Endothelial cell of coronary artery (primary cell): ENCODE results near the gene OR1I1. TPM values are rescaled to one million over a fixed set of nuclear protein-coding genes. Genes with fewer than 3 reads are reported as not detected.

Experiments
- total RNA-seq: library from RNA; depleted of rRNA; stranded (reverse); fragments of >200 nt; gene quantifications from 2 replicates; pipeline ENCODE4 v1.2.3, GENCODE V29; 2014

Gene OR1I1, protein sequence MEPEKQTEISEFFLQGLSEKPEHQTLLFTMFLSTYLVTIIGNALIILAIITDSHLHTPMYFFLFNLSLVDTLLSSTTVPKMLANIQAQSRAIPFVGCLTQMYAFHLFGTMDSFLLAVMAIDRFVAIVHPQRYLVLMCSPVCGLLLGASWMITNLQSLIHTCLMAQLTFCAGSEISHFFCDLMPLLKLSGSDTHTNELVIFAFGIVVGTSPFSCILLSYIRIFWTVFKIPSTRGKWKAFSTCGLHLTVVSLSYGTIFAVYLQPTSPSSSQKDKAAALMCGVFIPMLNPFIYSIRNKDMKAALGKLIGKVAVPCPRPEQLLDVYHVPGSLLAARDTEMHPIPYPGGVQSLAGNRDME
- not detected in 2 replicates for total RNA-seq

DNA sequence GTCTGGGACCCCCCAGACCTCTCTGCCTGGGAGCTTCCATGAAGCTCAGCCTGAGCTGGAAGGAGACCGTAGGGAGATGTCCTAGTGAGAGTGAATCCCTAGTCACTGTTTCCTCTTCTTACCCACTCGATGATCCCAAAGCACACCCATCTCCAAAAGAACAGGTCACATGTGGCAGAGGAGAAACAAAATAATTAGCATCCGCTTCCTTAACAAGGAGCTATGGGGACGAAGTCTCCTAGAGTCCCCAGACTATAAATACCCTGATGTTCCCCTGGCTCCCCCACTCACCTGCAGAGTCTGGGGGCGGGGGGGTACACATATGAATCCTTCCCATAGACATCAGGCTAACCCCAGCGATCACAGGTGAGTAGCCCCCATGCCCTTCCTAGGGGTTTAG, at the start of gene OR1I1:
OR1I1 (plus strand) TSS at position 301 of the 400 bp plus-strand sequence. CDS start 4,855 bp downstream, outside the sequence.

DNA sequence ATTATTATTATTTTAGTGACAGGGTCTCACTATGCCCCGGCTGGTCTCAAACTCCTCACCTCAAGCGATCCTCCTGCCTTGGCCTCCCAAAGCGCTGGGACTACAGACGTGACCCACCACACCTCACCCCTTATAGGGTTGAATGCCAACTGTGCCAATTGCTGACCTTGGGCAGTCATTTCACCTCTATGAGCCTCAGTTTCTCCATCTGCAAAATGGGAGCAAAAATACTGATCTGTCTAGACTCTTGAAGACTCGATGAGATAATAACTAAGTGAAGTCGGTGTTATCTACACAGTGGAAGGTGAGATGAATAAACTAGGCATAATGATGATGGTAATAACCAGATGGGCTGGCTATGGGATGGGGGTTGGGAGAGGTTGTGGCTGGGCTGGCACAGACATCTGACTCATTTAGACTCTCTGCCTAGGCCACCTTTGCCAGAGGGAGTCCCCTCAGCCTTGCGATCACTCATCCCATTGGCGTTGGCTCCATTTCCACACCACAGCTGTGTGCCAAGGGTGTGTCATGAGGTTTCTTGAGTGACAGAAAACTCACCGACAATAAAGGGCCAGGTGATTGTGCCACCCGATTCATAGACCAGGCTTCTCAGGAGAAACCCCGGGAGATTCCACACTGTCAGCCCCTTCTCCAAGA, 33.0 kb upstream of the OR1I1 start, which contains the start of gene CASP14:
CASP14 (plus strand) TSS at position 596 of the 657 bp plus-strand sequence. CDS start 2,772 bp downstream, outside the sequence.

DNA sequence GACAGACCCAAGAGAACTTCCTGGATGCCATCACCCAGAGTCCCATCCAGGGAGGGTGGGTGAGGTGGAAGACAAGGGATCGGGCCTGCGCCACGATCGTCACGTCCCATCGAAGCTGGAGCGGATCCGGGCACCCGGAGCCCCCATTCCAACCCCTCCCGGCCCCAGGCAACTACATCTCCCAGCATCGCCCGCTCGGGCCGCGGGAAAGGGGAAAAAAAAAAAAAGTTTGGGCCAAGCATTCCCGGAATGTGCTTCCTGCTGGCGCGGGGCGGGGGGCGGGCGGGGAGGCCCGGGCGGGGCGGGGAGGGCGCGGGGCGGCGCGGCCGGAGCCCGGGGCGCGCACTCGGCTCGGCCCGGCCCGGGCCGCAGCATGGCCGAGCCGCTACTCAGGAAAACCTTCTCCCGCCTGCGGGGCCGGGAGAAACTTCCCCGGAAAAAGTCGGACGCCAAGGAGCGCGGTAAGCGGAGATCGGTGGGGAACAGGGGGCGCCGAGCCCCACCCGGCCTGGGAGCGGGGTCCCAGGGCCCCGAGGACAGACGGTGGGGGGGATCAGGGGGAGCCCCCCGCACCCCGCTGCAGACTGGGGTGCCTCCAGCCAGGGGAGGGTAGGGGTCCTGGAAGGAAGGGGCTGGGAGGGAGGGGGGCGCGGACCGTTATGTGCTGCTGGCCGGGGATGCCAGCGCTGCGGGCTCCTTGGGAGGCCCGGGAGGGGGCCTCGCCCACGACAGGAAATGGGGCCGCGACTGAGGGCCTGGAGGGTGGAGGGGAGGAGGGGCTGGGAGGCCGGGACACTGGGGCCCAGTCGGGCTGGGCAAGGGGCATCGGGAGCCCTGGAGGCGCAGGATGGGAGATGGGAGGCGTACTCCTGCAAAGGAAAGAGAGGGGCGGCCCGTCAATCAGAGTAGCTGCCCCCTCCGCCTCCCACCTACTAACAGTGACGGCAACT, 25.3 kb downstream of the OR1I1 start, which contains the start of gene SYDE1:
SYDE1 (plus strand) TSS at position 341 of the 950 bp plus-strand sequence; CDS start at position 374, 33 bp downstream.

Other genes with a start within 250 kb of the OR1I1 start
- gene OR7A5, start 247.0 kb upstream of the OR1I1 start, total RNA-seq: not detected in 2 replicates
- gene OR7C1, start 247.0 kb upstream of the OR1I1 start, total RNA-seq: not detected in 2 replicates
- gene OR7A10, start 233.3 kb upstream of the OR1I1 start, total RNA-seq: not detected in 2 replicates
- not detected in 2 replicates for gene OR7A17, start 196.1 kb upstream of the OR1I1 start, total RNA-seq
- not detected in 2 replicates for gene OR7C2, start 140.7 kb upstream of the OR1I1 start, total RNA-seq
- gene SLC1A6, start 102.3 kb upstream of the OR1I1 start, total RNA-seq: not detected in 2 replicates
- not detected in 2 replicates for gene CASP14, start 32.7 kb upstream of the OR1I1 start, total RNA-seq
- gene SYDE1, start 25.2 kb downstream of the OR1I1 start, total RNA-seq: 6.6 and 13.2 TPM in 2 replicates
- gene NOTCH3, start 118.8 kb downstream of the OR1I1 start, total RNA-seq: 0.99 and 63.3 TPM in 2 replicates
- 0.09 TPM in 1 of 2 replicates, not detected in the other for gene EPHX3, start 150.2 kb downstream of the OR1I1 start, total RNA-seq